Measurements from ENCODE around the gene SYT6.

- TF ChIP-seq CTCF (IDR thresholded peaks at IDR 0.05) (no peak), POLR2A (IDR thresholded peaks at IDR 0.05) (no peak)
These were observed 20.5 kb downstream of the SYT6 start for GRCh38 chr1:114133129-114133528.
